CD8-positive, alpha-beta memory T cell (primary cell): ENCODE results near the gene NELFE. TPM values are rescaled to one million over a fixed set of nuclear protein-coding genes. Genes with fewer than 3 reads are reported as not detected.

Experiments
- CTCF ChIA-PET: fragments of 350-600 bp; sonication (Branson Sonifier 250); formaldehyde crosslinking; loops from one replicate; lab custom pipeline; 2021; ENCODE audit warnings: antibody characterized with exemption; lab: Charles Lee
- POLR2A ChIA-PET: fragments of 350-600 bp; sonication (Branson Sonifier 250); formaldehyde crosslinking; loops from one replicate; lab custom pipeline; 2021; ENCODE audit warnings: antibody characterized with exemption; lab: Charles Lee
- DNase-seq, 5 donors: peaks; one replicate each; pipeline versions ENCODE4 v3.0.0 to v3.0.0-alpha.2; 2020 to 2022; ENCODE audit warnings: mixed read lengths in 1 of 5
- H3K27ac ChIP-seq: one replicate; pipeline ENCODE4 v1.7.0; 2013; ENCODE audit warnings: low read depth, mild to moderate bottlenecking, low read length, moderate library complexity
- H3K27me3 ChIP-seq: 2 replicates; pipeline ENCODE4 v1.7.0; 2013; ENCODE audit warnings: low read length, mild to moderate bottlenecking; ENCODE audit not compliant: insufficient read depth, poor library complexity, severe bottlenecking
- H3K36me3 ChIP-seq: 2 replicates; pipeline ENCODE4 v1.7.0; 2013; ENCODE audit warnings: mild to moderate bottlenecking, low read length, moderate library complexity; ENCODE audit not compliant: insufficient read depth
- H3K4me1 ChIP-seq: 2 replicates; pipeline ENCODE4 v1.7.0; 2013; ENCODE audit warnings: mild to moderate bottlenecking, low read length, moderate library complexity; ENCODE audit not compliant: insufficient read depth
- H3K4me3 ChIP-seq: 2 replicates; pipeline ENCODE4 v1.7.0; 2013; ENCODE audit warnings: mild to moderate bottlenecking, low read length
- H3K9me3 ChIP-seq: 2 replicates; pipeline ENCODE4 v1.7.0; 2013; ENCODE audit warnings: mild to moderate bottlenecking, low read length
- H3K27ac Mint-ChIP-seq, 8 donors: one replicate each; pipeline ENCODE4 v1.8.0; 2020 to 2021; ENCODE audit warnings: mixed read lengths in 8 of 8, mild to moderate bottlenecking in 6 of 8, inconsistent platforms in 3 of 8, moderate library complexity in 3 of 8
- H3K27me3 Mint-ChIP-seq, 2 donors: one replicate each; pipeline ENCODE4 v1.8.0; 2020 to 2021; ENCODE audit warnings: mixed read lengths in 2 of 2, mild to moderate bottlenecking in 1 of 2, moderate library complexity in 1 of 2
- H3K36me3 Mint-ChIP-seq, 3 donors: one replicate each; pipeline ENCODE4 v1.8.0; 2020 to 2021; ENCODE audit warnings: mixed read lengths in 3 of 3, inconsistent platforms in 1 of 3, mild to moderate bottlenecking in 1 of 3
- H3K4me1 Mint-ChIP-seq, 3 donors: one replicate each; pipeline ENCODE4 v1.8.0; 2020 to 2021; ENCODE audit warnings: mixed read lengths in 3 of 3, inconsistent platforms in 1 of 3, mild to moderate bottlenecking in 1 of 3
- H3K4me3 Mint-ChIP-seq, 7 donors: one replicate each; pipeline ENCODE4 v1.8.0; 2020 to 2021; ENCODE audit warnings: mixed read lengths in 7 of 7, mild to moderate bottlenecking in 6 of 7, moderate library complexity in 4 of 7, inconsistent platforms in 2 of 7
- H3K9me3 Mint-ChIP-seq, 5 donors: one replicate each; pipeline ENCODE4 v1.8.0; 2020 to 2022; ENCODE audit warnings: mixed read lengths in 5 of 5, mild to moderate bottlenecking in 3 of 5, moderate library complexity in 2 of 5, inconsistent platforms in 1 of 5
- polyA plus RNA-seq: library from polyadenylated mRNA; unstranded; fragments of 300-500 nt; fragmentation: Illumina TruSeq; gene quantifications from one replicate; pipeline ENCODE4 v1.2.3, GENCODE V29; 2021
- total RNA-seq, 2 experiments: library from RNA; stranded (reverse); gene quantifications; one replicate each; pipeline ENCODE4 v1.2.3, GENCODE V29; 2021

NELFE gene
- total and polyA plus RNA-seq, 3 experiments from 2014 or later = 79.6 to 90.6 (median 86.1) TPM

DNA sequence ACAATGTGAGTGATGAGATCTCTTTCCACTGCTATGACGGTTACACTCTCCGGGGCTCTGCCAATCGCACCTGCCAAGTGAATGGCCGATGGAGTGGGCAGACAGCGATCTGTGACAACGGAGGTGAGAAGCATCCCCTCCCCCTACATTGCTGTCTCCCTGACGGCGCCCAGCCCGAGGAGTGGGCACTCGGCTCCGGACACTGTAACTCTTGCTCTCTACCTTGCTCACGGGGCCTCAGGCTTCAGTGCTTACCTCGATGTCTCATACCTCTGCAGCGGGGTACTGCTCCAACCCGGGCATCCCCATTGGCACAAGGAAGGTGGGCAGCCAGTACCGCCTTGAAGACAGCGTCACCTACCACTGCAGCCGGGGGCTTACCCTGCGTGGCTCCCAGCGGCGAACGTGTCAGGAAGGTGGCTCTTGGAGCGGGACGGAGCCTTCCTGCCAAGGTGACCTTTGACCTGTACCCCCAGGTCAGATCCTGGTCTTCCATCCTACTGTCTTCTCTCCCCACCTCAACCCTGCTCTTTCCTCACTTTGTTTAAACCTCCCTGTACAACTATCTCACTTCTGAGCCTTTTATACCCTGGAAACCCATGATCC lies 11.6 kb downstream of the NELFE start:
- Mint-ChIP-seq H3K4me3 (no peak overlapping the region), H3K36me3 (peaks cover 0 to 15% (median 0%) of the 10 kb centered on the region in 3 donors), H3K27ac (no peak overlapping the region), H3K9me3 (no peaks in the 10 kb centered on the region), H3K4me1 (no peaks in the 10 kb centered on the region), H3K27me3 (peaks cover 12 to 24% of the 10 kb centered on the region in 2 donors)
- POLR2A ChIA-PET = no interaction called here
- DNase-seq = no peak
- Histone ChIP-seq H3K4me1 (no peaks in the 10 kb centered on the region), H3K4me3 (no peak overlapping the region), H3K27ac (no peak overlapping the region), H3K9me3 (no peaks in the 10 kb centered on the region), H3K27me3 (peaks cover 3% of the 10 kb centered on the region), H3K36me3 (no peaks in the 10 kb centered on the region)
- CTCF ChIA-PET = no interaction called here

DNA sequence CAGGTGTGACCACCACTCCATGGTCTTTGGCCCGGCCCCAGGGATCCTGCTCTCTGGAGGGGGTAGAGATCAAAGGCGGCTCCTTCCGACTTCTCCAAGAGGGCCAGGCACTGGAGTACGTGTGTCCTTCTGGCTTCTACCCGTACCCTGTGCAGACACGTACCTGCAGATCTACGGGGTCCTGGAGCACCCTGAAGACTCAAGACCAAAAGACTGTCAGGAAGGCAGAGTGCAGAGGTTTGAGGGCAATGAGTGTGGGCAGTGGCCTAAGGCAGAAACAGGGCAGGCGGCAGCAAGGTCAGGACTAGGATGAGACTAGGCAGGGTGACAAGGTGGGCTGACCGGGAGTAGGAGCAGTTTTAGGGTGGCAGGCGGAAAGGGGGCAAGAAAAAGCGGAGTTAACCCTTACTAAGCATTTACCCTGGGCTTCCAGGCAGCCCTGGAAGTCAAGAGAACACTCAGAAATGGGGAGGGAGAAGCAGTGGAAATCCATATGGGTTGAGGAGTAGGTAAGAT lies 12.3 kb downstream of the NELFE start:
- POLR2A ChIA-PET = no interaction called here
- no peak overlapping the region for H3K4me3 Mint-ChIP-seq
- H3K4me1 Mint-ChIP-seq = no peaks in the 10 kb centered on the region
- no peaks in the 10 kb centered on the region for H3K36me3 ChIP-seq
- H3K4me1 ChIP-seq = no peaks in the 10 kb centered on the region
- peaks cover 12 to 27% of the 10 kb centered on the region in 2 donors for H3K27me3 Mint-ChIP-seq
- H3K27ac Mint-ChIP-seq = no peak overlapping the region
- no peak overlapping the region for H3K4me3 ChIP-seq
- H3K9me3 Mint-ChIP-seq = no peaks in the 10 kb centered on the region
- no peak for DNase-seq
- H3K27ac ChIP-seq = no peak overlapping the region
- H3K27me3 ChIP-seq = peaks cover 3% of the 10 kb centered on the region
- H3K36me3 Mint-ChIP-seq = peaks cover 0 to 8% (median 0%) of the 10 kb centered on the region in 3 donors
- H3K9me3 ChIP-seq = no peaks in the 10 kb centered on the region
- CTCF ChIA-PET = no interaction called here

DNA sequence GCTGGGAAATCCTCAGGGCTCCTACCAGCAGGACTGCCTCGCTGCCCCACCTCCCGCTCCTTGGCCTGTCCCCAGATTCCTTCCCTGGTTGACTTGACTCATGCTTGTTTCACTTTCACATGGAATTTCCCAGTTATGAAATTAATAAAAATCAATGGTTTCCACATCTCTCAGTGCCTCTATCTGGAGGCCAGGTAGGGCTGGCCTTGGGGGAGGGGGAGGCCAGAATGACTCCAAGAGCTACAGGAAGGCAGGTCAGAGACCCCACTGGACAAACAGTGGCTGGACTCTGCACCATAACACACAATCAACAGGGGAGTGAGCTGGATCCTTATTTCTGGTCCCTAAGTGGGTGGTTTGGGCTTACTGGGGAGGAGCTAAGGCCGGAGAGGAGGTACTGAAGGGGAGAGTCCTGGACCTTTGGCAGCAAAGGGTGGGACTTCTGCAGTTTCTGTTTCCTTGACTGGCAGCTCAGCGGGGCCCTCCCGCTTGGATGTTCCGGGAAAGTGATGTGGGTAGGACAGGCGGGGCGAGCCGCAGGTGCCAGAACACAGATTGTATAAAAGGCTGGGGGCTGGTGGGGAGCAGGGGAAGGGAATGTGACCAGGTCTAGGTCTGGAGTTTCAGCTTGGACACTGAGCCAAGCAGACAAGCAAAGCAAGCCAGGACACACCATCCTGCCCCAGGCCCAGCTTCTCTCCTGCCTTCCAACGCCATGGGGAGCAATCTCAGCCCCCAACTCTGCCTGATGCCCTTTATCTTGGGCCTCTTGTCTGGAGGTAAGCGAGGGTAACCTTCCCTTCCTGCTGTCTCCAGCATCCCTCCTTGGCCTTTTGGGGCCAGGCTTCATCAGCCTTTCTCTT lies 13.0 kb downstream of the NELFE start, which contains the start of gene CFB:
Gene CFB (plus strand): TSS at position 589 of the 863 bp plus-strand sequence. CDS start 127 bp downstream, at position 716.
- Mint-ChIP-seq H3K27ac (peak within 1 kb of the TSS in 1 of 8 donors; percentile 58), H3K9me3 (no peaks in the 10 kb centered on the region), H3K4me1 (no peaks in the 10 kb centered on the region), H3K36me3 (peaks cover 0 to under 1% (median 0%) of the 10 kb centered on the region in 3 donors), H3K27me3 (peaks cover 13 to 27% of the 10 kb centered on the region in 2 donors), H3K4me3 (no peak within 1 kb of the TSS)
- H3K4me1 ChIP-seq = no peaks in the 10 kb centered on the region
- ChIA-PET CTCF (no interaction called here), POLR2A (no interaction called here)
- no peak within 1 kb of the TSS for H3K27ac ChIP-seq
- H3K9me3 ChIP-seq = no peaks in the 10 kb centered on the region
- no peak for DNase-seq
- no peak within 1 kb of the TSS for H3K4me3 ChIP-seq
- no peaks in the 10 kb centered on the region for H3K36me3 ChIP-seq
- peaks cover 3% of the 10 kb centered on the region for H3K27me3 ChIP-seq

DNA sequence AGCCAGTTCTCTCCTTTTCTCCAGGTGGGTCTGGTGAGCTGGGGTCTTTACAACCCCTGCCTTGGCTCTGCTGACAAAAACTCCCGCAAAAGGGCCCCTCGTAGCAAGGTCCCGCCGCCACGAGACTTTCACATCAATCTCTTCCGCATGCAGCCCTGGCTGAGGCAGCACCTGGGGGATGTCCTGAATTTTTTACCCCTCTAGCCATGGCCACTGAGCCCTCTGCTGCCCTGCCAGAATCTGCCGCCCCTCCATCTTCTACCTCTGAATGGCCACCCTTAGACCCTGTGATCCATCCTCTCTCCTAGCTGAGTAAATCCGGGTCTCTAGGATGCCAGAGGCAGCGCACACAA lies 13.6 kb downstream of the NELFE start:
- Histone ChIP-seq H3K27ac (no peak overlapping the region), H3K4me1 (no peaks in the 10 kb centered on the region), H3K9me3 (no peaks in the 10 kb centered on the region), H3K36me3 (no peaks in the 10 kb centered on the region), H3K27me3 (peaks cover 3% of the 10 kb centered on the region), H3K4me3 (no peak overlapping the region)
- H3K4me1 Mint-ChIP-seq = no peaks in the 10 kb centered on the region
- H3K9me3 Mint-ChIP-seq = no peaks in the 10 kb centered on the region
- POLR2A ChIA-PET = no interaction called here
- peak overlapping the region in 1 of 8 donors; percentile 47 for H3K27ac Mint-ChIP-seq
- no peak for DNase-seq
- peaks cover 14 to 33% of the 10 kb centered on the region in 2 donors for H3K27me3 Mint-ChIP-seq
- no peak overlapping the region for H3K4me3 Mint-ChIP-seq
- H3K36me3 Mint-ChIP-seq = no peaks in the 10 kb centered on the region
- CTCF ChIA-PET = no interaction called here

DNA sequence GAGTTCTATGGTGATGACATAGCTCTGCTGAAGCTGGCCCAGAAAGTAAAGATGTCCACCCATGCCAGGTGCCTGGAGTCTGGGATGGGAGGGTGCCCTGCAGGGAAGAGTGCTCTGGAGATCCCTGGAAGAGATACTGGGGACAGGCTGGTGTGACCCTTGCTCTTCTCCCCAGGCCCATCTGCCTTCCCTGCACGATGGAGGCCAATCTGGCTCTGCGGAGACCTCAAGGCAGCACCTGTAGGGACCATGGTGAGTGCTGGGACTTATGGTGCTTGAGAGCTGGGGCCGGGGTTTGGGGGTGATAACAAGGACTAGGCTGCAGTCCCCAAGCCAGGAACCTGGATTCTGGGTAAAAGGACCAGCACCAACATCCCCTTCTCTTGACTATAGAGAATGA lies 15.0 kb downstream of the NELFE start:
- CTCF ChIA-PET = interaction anchor here (1.3 kb wide), 1 partner anchor 8 kb away, joined by 4 read pairs; no protein-coding TSS in a partner anchor
- DNase-seq = no peak
- peaks cover 14 to 37% of the 10 kb centered on the region in 2 donors for H3K27me3 Mint-ChIP-seq

DNA sequence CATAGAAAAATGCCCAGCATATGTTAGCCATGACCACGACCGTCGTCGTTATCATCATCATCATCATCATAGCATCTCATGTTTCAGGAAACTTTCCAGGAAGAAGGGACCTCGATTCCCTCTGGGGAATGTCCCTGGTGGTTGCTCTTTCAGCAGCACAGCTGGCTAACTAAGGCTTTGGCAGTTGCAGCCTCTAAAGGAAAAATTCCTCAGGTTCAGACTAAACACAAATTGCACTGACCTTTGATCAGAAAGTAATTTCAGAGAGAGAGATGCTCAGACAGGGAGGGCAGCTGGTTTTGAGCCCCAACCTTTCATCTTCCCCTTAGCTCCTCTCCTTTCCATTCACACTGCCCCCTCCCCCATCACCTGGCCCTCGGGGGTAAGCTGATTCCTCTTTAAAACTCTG lies 18.5 kb downstream of the NELFE start:
- no peak overlapping the region for H3K27ac ChIP-seq
- Mint-ChIP-seq H3K27me3 (peaks cover 14 to 31% of the 10 kb centered on the region in 2 donors), H3K4me1 (no peaks in the 10 kb centered on the region), H3K36me3 (no peaks in the 10 kb centered on the region), H3K27ac (peak overlapping the region in 1 of 8 donors; percentile 71), H3K4me3 (no peak overlapping the region), H3K9me3 (no peaks in the 10 kb centered on the region)
- H3K9me3 ChIP-seq = no peaks in the 10 kb centered on the region
- no peaks in the 10 kb centered on the region for H3K36me3 ChIP-seq
- H3K27me3 ChIP-seq = peaks cover 3% of the 10 kb centered on the region
- ChIA-PET CTCF (no interaction called here), POLR2A (no interaction called here)
- no peak for DNase-seq
- H3K4me1 ChIP-seq = no peaks in the 10 kb centered on the region
- no peak overlapping the region for H3K4me3 ChIP-seq

More for the DNA sequence above, 15.0 kb downstream of the NELFE start:
- Histone ChIP-seq H3K4me1 (no peaks in the 10 kb centered on the region), H3K4me3 (no peak overlapping the region), H3K36me3 (no peaks in the 10 kb centered on the region), H3K27ac (no peak overlapping the region), H3K9me3 (no peaks in the 10 kb centered on the region), H3K27me3 (peaks cover 3% of the 10 kb centered on the region)
- Mint-ChIP-seq H3K4me3 (no peak overlapping the region), H3K36me3 (no peaks in the 10 kb centered on the region), H3K4me1 (no peaks in the 10 kb centered on the region), H3K9me3 (no peaks in the 10 kb centered on the region), H3K27ac (no peak overlapping the region)
- POLR2A ChIA-PET = no interaction called here

DNA sequence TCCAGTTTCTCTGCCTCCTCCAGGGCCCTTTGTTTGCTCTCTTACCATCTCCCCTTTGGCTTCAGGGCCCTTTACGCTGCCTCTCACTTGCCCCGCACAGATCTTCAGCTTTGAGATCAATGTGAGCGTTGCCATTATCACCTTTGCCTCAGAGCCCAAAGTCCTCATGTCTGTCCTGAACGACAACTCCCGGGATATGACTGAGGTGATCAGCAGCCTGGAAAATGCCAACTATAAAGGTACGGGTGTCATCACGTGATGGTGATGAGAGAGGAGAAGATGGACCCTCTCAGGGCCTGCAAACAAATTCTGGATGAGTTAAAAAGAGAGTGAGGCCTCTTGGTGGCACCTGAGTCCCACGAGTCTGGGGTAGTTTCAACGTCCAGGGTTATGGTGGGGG lies 22.9 kb downstream of the NELFE start:
- Mint-ChIP-seq H3K27ac (peak overlapping the region in 1 of 8 donors; percentile 24), H3K4me1 (no peaks in the 10 kb centered on the region), H3K27me3 (peaks cover 6 to 14% of the 10 kb centered on the region in 2 donors), H3K4me3 (no peak overlapping the region), H3K9me3 (no peaks in the 10 kb centered on the region), H3K36me3 (no peaks in the 10 kb centered on the region)
- Histone ChIP-seq H3K9me3 (no peaks in the 10 kb centered on the region), H3K4me1 (no peaks in the 10 kb centered on the region), H3K27me3 (peaks cover 4% of the 10 kb centered on the region), H3K4me3 (no peak overlapping the region), H3K36me3 (no peaks in the 10 kb centered on the region), H3K27ac (no peak overlapping the region)
- ChIA-PET CTCF (no interaction called here), POLR2A (no interaction called here)
- DNase-seq = no peak

DNA sequence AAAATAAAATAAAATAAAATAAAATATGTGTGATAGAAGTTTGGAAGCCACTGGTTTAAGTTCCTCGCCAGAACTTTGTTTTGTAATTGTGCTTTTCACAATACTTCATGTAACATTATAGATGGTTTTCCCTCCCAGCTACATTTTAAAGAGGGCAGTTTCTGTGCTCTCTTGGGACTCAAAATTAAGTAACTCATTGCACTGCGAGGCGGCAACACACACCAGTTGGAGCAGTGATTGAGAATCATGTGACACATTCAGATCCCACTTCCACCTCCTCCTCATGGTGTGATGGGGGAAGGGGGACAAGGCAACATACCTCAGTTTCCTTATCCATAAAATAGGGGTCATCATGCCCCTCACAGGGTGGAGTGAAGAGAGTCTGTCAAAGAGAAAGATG lies 23.8 kb downstream of the NELFE start:
- ChIA-PET CTCF (no interaction called here), POLR2A (no interaction called here)
- Mint-ChIP-seq H3K27ac (no peak overlapping the region), H3K4me3 (no peak overlapping the region), H3K9me3 (no peaks in the 10 kb centered on the region), H3K27me3 (peaks cover 4 to 7% of the 10 kb centered on the region in 2 donors), H3K36me3 (no peaks in the 10 kb centered on the region), H3K4me1 (no peaks in the 10 kb centered on the region)
- Histone ChIP-seq H3K4me1 (no peaks in the 10 kb centered on the region), H3K27ac (no peak overlapping the region), H3K36me3 (no peaks in the 10 kb centered on the region), H3K9me3 (no peaks in the 10 kb centered on the region), H3K4me3 (no peak overlapping the region), H3K27me3 (peaks cover 4% of the 10 kb centered on the region)
- no peak for DNase-seq
